OCI-LY7 (cell line): Measurements from ENCODE around the gene SCGB2A2. TPM values are rescaled to one million over a fixed set of nuclear protein-coding genes. Genes with fewer than 3 reads are reported as not detected.

Experiments used
- BruUV-seq: library from RNA; stranded (reverse); fragments of 400-500 nt; replicated peaks from 2 replicates; lab custom pipeline; 2021; lab: Mats Ljungman, UMichigan
- CTCF ChIA-PET: fragments of 300-600 bp; sonication (Branson Sonifier 250); formaldehyde crosslinking; loops from one replicate; lab custom pipeline; 2022; ENCODE audit warnings: antibody characterized with exemption; ENCODE audit not compliant: unreplicated experiment; lab: Charles Lee
- POLR2A ChIA-PET: fragments of 300-600 bp; sonication (Branson Sonifier 250); formaldehyde crosslinking; loops from one replicate; lab custom pipeline; 2022; ENCODE audit warnings: antibody characterized with exemption; lab: Charles Lee
- DNase-seq: peaks from one replicate; pipeline ENCODE4 v3.0.0-alpha.2; 2015; ENCODE audit warnings: low spot score
- H2AFZ ChIP-seq: fragments of 200-600 bp; sonication (generic), shearing (Covaris generic); 2 replicates; pipeline ENCODE4 v1.6.1; 2014; ENCODE audit warnings: mild to moderate bottlenecking, antibody characterized with exemption, low read length, moderate library complexity
- H3K27ac ChIP-seq: fragments of 200-600 bp; sonication (generic); 2 replicates; pipeline ENCODE4 v1.5.1; 2014; ENCODE audit warnings: mixed run types, low read depth, mild to moderate bottlenecking, moderate library complexity, low read length, inconsistent platforms; ENCODE audit not compliant: poor library complexity, severe bottlenecking
- H3K36me3 ChIP-seq: fragments of 200-600 bp; sonication (generic); 2 replicates; pipeline ENCODE4 v1.6.1; 2014; ENCODE audit warnings: mild to moderate bottlenecking, antibody characterized with exemption, low read length, moderate library complexity, mixed read lengths; ENCODE audit not compliant: insufficient read depth
- H3K4me1 ChIP-seq: fragments of 200-600 bp; sonication (generic); 2 replicates; pipeline ENCODE4 v1.5.1; 2014; ENCODE audit warnings: mild to moderate bottlenecking, low read length; ENCODE audit not compliant: insufficient read depth, poor library complexity, severe bottlenecking
- H3K4me2 ChIP-seq: fragments of 200-600 bp; sonication (generic); 2 replicates; pipeline ENCODE4 v1.6.1; 2014; ENCODE audit warnings: mild to moderate bottlenecking, low read length
- H3K4me3 ChIP-seq: fragments of 200-600 bp; sonication (generic); 2 replicates; pipeline ENCODE4 v1.5.1; 2014; ENCODE audit warnings: mild to moderate bottlenecking, low read depth, low read length; ENCODE audit not compliant: poor library complexity, severe bottlenecking
- H3K79me2 ChIP-seq: fragments of 200-600 bp; sonication (generic); 2 replicates; pipeline ENCODE4 v1.6.1; 2016; ENCODE audit warnings: low read depth, mild to moderate bottlenecking, low read length, moderate library complexity, mixed read lengths; ENCODE audit not compliant: insufficient read depth
- H3K9me2 ChIP-seq: fragments of 200-600 bp; sonication (generic); 2 replicates; pipeline ENCODE4 v1.6.1; 2016; ENCODE audit warnings: mild to moderate bottlenecking, low read length, mixed read lengths; ENCODE audit not compliant: insufficient read depth
- H3K9me3 ChIP-seq: fragments of 200-600 bp; sonication (generic); 2 replicates; pipeline ENCODE4 v1.6.1; 2014; ENCODE audit warnings: mild to moderate bottlenecking, mixed run types, low read length, mixed read lengths
- H4K20me1 ChIP-seq: fragments of 200-600 bp; sonication (generic); 2 replicates; pipeline ENCODE4 v1.6.1; 2014; ENCODE audit warnings: mild to moderate bottlenecking, antibody characterized with exemption, low read length, moderate library complexity, mixed read lengths; ENCODE audit not compliant: insufficient read depth
- EZH2phosphoT487 ChIP-seq: fragments of 200-600 bp; sonication (generic); IDR thresholded peaks from 2 replicates; pipeline ENCODE4 v1.6.1; 2018; ENCODE audit warnings: low read depth, borderline replicate concordance, mild to moderate bottlenecking, mixed run types, antibody characterized with exemption, low read length, moderate library complexity, mixed read lengths
- intact Hi-C: fragments of 100-400 bp; cut with micrococcal nuclease; formaldehyde crosslinking; loops from one replicate; pipeline ENCODE4 v1.10.0; 2022; ENCODE audit not compliant: unreplicated experiment
- total RNA-seq, 2 experiments: library from RNA; depleted of rRNA in 1 of 2; stranded (reverse); fragments of >200 nt in 1 of 2; shearing (Covaris generic) in 1 of 2; gene quantifications; 2 replicates each; pipeline ENCODE4 v1.2.3, GENCODE V29; 2014 to 2022
- TF ChIP-seq, protein P1 (sequence below): fragments of 200-600 bp; sonication (generic); conservative IDR thresholded peaks from 2 replicates; pipeline ENCODE4 v1.5.1; 2014; ENCODE audit warnings: mild to moderate bottlenecking, antibody characterized with exemption, low read length, moderate library complexity, mixed read lengths

The SCGB2A2 gene
- total RNA-seq, 2 experiments from 2014 or later, result not detected

DNA sequence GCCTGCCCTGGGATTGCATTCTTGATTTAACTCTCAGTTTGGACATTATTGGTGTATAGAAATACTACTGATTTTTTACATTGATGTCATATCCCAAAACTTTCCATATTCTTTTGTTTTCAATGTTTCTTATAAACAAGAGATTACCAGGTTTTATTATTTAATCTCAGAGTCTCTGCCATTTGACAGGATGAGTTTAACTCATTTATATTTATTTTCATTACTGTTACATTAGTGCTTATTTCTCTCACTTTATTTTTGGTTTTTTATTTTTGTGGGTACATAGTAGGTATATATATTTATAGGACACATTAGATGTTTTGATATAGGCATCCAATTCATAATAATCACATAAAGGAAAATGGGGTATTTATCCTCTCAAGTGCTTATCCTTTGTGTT is 38.0 kb downstream of the SCGB2A2 start:
- TF ChIP-seq, protein P1, sequence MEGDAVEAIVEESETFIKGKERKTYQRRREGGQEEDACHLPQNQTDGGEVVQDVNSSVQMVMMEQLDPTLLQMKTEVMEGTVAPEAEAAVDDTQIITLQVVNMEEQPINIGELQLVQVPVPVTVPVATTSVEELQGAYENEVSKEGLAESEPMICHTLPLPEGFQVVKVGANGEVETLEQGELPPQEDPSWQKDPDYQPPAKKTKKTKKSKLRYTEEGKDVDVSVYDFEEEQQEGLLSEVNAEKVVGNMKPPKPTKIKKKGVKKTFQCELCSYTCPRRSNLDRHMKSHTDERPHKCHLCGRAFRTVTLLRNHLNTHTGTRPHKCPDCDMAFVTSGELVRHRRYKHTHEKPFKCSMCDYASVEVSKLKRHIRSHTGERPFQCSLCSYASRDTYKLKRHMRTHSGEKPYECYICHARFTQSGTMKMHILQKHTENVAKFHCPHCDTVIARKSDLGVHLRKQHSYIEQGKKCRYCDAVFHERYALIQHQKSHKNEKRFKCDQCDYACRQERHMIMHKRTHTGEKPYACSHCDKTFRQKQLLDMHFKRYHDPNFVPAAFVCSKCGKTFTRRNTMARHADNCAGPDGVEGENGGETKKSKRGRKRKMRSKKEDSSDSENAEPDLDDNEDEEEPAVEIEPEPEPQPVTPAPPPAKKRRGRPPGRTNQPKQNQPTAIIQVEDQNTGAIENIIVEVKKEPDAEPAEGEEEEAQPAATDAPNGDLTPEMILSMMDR, result no peak
- no peak for TF ChIP-seq EZH2phosphoT487
- POLR2A ChIA-PET, result no interaction called here
- CTCF ChIA-PET, result no interaction called here

DNA sequence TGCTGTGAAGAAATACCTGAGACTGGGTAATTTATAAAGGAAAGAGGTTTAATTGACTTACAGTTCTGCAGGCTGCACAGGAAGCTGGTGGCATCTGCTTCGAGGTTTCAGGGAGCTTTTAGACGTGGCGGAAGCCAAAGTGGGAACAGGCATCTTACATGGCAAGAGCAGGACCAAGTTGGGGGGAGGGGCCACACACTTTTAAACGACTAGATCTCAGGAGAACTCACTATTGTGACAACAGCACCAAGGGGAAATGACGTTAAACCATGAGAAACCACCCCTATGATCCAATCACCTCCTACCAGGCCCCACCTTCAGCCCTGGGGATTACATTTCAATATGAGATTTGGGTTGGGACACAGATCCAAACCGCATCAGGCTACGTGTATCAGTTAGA is 40.0 kb downstream of the SCGB2A2 start:
- no peak overlapping the region for H3K4me3 ChIP-seq
- CTCF ChIA-PET, result no interaction called here
- intact Hi-C loops, result loop anchor here (2.0 kb wide), 1 partner anchor 93 kb away; no protein-coding TSS in a partner anchor

More for the DNA sequence above, 38.0 kb downstream of the SCGB2A2 start:
- Histone ChIP-seq H2AFZ (no peak overlapping the region), H3K4me1 (no peaks in the 10 kb centered on the region), H3K9me2 (no peaks in the 10 kb centered on the region), H4K20me1 (no peaks in the 10 kb centered on the region), H3K4me2 (no peak overlapping the region), H3K27ac (no peak overlapping the region), H3K79me2 (no peaks in the 10 kb centered on the region), H3K9me3 (no peaks in the 10 kb centered on the region), H3K36me3 (no peaks in the 10 kb centered on the region), H3K4me3 (no peak overlapping the region)
- no peak for DNase-seq
- intact Hi-C loops, result no loop called here
- BruUV-seq, result no TSS peak

DNA sequence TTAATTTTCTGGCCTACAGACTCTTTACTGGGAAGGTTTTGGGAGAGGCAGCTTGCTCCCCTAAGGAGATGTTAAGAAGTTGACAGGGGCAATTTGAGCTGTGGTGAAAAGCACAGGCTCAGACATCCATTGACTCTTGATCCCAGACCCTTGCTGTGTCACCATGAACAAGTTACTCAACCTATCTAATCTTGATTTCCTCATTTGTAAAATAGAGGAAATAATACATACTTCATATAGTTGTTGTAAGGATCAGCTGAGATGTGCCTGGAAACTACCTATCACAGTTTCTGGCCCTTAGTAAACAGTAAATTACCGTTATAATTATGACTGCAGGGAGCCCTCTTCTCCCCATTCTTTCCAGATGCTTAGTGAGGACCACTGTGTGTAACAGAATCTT is 45.5 kb downstream of the SCGB2A2 start:
- intact Hi-C loops, result no loop called here
- Histone ChIP-seq H3K4me2 (no peak overlapping the region), H4K20me1 (no peaks in the 10 kb centered on the region), H2AFZ (no peak overlapping the region), H3K36me3 (no peaks in the 10 kb centered on the region), H3K4me3 (no peak overlapping the region), H3K27ac (no peak overlapping the region), H3K79me2 (no peaks in the 10 kb centered on the region), H3K9me2 (no peaks in the 10 kb centered on the region), H3K4me1 (no peaks in the 10 kb centered on the region), H3K9me3 (no peaks in the 10 kb centered on the region)
- no peak for DNase-seq
- ChIA-PET POLR2A (no interaction called here), CTCF (no interaction called here)
- no peak for TF ChIP-seq EZH2phosphoT487
- TF ChIP-seq, protein P1, result no peak
- no TSS peak for BruUV-seq

More for the DNA sequence above, 40.0 kb downstream of the SCGB2A2 start:
- H4K20me1 ChIP-seq, result no peaks in the 10 kb centered on the region
- no peak overlapping the region for H3K4me2 ChIP-seq
- no peaks in the 10 kb centered on the region for H3K9me3 ChIP-seq
- no peak for TF ChIP-seq EZH2phosphoT487
- TF ChIP-seq, protein P1, result no peak
- POLR2A ChIA-PET, result no interaction called here
- no peak overlapping the region for H2AFZ ChIP-seq
- no peaks in the 10 kb centered on the region for H3K36me3 ChIP-seq
- no peak for DNase-seq
- no peaks in the 10 kb centered on the region for H3K4me1 ChIP-seq
- no peaks in the 10 kb centered on the region for H3K79me2 ChIP-seq
- H3K9me2 ChIP-seq, result no peaks in the 10 kb centered on the region
- H3K27ac ChIP-seq, result no peak overlapping the region
- BruUV-seq, result no TSS peak
